Midbrain (tissue), 1 donor: Measurements from ENCODE around the gene OBI1.

Source experiments
- DNase-seq: peaks from one replicate; lab custom pipeline; 2025; lab: John Stamatoyannopoulos, UW

OBI1 gene

DNA sequence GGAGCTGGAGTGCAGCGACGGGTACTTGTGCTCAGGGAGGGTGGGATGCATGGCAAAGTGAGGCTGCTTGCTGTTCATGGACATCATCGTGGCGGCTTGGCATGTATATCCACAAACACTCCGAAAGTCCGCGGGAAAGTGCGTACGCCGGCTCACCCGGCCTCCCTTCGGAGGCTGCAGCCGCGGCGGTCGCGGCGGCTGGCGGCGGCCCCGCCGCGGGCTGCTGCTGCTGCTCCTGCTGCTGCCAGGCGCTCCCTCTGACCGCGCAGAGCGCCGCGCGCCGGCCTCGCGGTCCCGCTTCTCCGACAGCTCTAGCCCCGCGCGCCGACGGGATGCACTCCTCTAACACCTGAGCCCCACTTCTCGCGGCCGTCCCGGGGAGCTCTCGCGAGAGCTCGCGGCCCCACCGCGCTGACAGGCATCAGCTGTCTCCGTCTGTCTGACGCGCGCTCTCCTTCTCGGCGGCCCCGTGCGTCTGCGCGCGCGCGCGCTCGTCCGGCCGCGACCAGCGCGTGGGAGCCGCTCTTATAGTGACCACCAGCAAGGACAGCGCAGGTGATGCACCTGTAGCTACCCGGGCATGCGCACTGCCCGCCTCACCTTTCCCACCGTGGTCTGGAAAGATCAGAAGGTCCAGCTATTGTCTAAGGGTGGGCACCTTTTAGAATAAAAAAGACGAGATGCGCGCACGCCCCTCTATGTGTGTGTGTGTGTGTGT is 55.6 kb downstream of the OBI1 start, which contains the start of gene POU4F1:
Gene POU4F1, minus strand, starts transcription at position 313 of the 718 bp plus-strand sequence. Its CDS starts 226 bp downstream, at position 87.
- no peak for DNase-seq

DNA sequence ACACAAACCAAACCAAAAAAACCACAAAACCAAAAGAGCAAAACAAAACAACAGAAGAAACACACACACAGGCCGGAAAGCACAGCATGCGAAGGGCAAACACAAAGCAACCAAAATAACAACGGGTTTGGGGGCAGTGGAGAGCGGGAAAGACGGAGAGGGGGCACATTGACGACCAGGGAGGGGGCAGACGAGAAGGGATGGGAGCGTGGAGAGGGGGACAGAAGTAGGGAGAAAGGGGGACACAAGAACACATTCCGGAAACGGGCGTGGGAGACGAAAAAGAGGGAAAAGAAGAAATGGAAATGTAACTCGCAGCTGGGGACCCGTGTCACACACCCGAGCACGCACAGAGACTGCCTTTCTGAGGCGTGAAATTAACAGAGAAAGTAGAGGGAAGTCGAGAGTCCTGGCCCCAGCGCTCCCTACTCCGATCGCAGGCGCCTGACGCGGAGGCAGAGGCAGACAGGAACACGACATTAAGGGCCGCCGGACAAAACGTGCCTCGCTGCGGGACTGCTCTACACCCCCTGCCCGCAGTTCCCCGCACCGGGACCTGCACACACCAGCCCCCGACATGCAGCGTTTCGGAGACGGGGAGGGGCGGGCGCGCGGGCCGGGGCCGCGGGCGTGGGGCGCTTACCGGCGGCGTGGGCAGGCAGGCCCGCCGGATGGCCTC is 56.3 kb downstream of the OBI1 start:
- no peak for DNase-seq

DNA sequence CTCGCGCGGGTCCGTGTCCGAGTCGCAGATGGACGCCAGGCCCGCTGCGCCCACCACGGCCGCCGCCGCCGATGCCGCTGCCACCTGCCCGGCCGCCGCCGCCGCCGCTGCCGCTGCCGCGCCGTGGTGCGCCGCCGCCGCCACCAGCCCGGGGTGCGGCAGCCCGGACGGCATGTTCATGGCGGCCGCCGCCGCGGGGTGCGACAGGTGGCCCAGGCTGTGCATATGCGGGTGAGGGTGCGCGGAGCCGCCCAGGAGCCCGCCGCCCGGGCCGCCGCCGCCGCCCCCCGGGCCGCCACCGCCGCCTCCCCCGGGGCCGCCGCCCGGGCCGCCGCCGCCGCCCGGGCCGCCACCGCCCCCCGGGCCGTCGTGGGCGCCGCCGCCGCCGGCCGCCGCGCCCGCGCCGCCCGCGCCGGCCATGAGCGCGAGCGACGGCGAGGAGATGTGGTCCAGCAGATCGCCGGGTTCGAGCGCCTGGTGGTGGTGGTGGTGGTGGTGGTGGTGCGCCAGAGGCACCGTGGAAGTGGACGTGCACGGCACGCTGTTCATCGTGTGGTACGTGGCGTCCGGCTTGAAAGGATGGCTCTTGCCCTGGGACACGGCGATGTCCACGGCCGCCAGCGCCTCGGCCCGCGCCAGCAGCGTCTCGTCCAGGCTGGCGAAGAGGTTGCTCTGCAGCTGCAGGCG is 56.9 kb downstream of the OBI1 start:
- no peak for DNase-seq

DNA sequence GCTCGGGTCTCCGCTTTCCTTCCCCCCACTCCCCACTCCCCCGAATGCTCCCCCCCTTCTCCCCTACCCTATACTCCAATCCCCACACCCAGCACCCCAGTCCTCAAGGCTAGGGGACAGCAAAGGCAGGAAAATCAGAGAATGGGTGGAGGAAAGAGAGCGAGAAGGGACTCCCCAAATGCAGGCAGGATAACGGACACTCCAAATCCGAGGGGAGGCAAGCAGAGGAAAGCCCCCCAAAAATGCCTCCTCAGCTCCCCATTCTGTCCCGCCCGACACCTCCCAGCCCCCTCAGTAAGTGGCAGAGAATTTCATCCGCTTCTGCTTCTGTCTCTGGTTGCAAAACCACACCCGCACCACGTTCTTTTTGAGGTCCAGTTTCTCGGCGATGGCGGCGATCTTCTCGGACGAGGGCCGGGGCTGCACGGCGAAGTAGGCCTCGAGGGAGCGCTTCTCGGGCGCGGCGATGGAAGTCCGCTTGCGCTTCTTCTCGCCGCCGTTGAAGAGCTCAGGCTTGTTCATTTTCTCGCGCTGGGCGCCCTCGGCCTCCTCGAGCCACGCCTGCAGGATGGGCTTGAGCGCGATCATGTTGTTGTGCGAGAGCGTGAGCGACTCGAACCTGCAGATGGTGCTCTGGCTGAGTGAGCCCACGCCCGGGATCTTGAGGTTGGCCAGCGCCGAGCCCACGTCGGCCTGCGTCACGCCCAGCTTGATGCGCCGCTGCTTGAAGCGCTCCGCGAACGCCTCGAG is 57.7 kb downstream of the OBI1 start:
- DNase-seq, result no peak

DNA sequence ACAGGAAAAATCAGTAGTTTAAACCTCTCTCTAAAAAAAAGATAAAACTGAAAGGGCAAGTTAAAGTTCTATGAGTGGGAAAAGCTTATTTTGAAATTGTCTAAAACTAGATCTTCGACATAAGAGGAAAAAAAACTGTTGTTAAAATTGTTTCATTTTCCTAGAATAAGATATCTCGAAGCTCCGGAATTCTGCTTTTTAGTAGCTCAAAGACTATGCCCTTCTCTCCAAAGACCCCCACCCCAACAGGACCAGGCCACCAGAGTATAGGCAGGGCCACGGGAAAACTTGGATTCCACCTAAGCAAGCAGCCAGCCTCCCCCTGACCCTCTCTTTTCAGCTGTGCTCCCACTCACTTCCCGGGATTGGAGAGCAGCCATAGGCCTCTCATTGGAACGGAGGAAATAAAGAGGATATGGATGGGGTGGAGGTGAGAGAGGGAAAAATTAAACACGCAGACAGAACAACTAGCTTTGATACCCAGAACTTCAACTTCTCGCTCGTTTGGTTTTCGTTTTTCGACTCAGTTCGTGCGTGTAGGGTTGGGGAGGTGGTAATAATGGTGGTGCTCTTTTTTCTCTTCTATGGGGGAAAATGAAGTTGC is 58.6 kb downstream of the OBI1 start:
- no peak for DNase-seq

DNA sequence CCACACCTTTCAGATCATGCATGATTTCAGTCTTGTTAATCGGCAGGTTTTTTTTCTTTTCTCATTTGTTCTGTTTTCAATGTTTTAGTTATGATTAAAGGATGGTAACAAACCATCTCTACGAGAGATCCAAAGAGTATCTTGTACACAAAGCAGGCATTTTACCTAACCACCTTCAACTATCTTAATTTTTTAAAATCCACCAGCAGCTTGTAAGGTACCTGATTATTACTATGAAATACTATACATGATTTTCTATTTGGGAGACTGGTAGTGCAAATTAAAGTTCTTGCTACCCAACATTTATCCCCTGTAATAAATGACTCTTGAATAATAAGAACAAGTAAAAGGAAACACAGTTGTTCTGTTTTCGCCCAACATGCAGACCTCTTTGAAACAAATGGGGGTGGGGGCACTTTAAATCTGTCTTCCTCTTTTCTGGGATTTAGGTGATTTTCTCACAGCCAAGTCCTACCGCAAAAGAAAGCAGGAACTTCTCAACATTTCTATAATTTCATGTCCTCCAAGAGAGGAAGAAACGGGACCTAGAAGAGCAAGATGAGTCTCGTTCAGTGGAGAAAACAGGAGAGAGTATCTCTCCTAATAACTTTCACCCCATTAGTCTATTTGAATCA is 59.2 kb downstream of the OBI1 start:
- DNase-seq, result no peak

DNA sequence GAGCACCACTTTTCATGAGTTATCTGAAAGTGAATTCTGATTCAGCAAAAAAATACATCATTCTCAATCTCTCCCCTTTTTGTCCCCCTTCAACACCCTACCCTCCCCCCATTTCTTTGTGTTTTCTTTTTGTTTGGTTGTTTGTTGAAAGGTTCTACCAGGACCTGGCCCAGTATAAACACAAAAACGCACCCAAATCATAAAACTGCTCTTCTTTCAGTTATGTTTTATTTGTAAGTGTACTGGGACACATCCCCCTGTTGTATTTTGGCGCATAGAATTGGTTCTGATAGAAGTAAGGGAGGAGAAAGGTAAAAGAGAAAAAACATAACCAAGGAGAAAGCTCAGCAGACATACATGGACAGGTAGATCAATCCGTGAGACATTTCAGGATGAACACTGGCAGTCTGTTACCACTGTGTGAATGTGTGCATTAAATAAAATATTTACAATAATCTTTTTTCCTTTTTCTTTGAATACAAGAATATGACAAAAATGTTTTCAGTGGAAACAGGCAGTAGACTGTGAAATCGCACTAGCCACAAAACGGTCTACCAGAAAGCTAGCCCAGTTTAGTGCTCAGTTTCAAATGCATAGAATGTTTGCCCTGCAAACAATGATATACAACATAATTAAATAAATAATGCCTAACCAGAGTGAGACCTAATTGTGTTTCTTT is 59.9 kb downstream of the OBI1 start:
- DNase-seq, result no peak

DNA sequence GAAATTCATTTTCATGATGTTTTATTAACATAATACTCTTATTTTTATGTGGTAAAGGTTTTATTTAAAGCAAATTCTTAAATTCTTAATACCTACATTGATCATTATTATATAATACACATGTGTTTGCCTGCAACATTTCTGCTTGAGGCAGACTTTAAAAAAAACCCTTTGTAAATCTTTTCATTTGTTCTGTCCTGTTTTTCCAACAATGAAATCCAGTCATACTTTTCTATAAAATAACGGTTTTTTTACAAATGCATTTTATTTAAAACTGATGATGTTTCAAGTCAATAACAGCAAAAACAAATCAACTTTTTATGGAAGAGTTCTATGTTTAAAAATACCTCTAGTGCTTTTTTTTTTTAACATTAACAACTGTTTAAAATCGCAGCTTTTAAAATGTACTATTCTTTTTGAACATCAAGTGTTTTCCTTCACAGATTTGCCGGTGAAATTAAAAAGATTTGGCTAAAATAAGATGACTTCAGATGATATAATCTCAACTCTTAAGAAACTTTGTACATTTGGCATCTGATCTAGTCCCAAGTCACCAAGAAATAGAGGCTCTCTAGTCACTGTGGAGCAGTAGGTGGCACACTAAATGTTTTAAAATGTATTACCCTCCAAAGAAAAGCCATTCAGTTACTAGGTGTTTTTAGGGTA is 60.7 kb downstream of the OBI1 start:
- no peak for DNase-seq

DNA sequence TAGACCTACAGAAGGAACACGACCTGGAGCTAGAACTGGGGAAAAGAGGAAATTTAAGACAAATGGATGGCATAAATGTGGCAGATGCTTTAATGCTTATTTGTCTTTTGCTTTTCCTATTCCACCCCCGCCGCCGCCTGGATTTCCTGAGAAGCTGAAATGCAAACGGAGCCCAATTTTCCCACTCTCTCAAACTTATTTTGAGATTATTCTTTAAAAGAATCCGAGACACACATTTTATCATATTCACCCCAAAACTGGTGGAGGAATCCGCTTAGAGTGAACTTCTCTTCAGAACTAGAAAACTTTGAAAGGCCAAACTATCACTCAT is 61.4 kb downstream of the OBI1 start:
- DNase-seq, result no peak

DNA sequence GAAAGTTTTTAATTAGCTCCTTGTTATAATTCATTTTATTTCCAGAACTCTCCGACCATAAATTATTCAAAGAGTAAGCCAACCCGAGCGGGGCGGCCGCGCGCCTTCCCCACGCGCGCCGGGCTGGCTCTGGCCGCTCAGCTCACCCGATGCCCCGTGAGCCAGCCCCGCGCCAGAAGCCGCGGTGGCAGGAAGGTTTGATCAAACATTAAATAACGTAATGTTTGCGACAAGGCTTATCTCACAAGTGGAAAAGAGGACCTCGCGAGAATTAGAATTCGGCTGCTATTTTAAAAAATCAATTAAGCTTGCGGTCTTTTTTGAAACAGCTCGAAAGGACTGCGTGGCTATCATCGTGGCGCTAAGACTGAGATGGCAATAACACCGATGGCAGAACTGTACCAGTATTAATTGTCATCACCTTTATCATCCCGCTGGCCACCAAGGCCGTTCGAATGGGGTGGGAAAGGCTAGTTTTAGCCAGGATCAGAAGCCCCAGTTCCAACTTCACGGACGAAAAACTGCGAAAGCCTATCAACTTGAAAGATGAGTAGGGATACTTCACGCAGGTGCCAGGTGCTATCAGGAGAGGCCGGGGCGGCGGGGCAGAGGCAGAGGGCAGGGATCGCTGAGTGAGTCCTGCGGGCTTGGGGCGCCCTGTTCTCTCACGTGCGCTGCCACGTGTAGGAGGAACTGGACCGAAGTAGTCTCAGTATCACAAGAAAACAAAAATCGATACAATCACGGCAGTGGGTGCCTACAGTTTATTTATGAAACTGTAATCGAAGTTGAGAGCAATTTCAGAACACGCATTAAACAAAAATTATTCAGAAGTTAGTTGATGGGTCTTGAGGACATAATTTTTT is 62.0 kb downstream of the OBI1 start:
- DNase-seq, result no peak

DNA sequence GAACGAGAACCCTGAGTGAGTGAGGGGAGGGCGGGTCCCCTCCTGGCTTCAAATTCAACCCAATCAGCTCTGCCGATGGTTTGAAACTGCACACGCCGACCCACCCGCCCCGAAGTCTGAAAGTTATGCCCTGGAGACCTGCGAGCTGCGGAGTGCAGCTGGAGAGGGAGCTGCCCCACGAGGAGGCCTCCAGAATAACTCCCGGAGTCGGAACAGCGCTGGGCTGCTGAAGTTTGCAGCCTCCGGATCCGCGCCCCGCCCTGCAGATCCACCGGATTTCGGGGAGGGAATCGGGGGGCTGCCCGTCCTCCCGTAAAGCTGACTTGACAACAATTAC is 62.6 kb downstream of the OBI1 start:
- DNase-seq, result no peak

DNA sequence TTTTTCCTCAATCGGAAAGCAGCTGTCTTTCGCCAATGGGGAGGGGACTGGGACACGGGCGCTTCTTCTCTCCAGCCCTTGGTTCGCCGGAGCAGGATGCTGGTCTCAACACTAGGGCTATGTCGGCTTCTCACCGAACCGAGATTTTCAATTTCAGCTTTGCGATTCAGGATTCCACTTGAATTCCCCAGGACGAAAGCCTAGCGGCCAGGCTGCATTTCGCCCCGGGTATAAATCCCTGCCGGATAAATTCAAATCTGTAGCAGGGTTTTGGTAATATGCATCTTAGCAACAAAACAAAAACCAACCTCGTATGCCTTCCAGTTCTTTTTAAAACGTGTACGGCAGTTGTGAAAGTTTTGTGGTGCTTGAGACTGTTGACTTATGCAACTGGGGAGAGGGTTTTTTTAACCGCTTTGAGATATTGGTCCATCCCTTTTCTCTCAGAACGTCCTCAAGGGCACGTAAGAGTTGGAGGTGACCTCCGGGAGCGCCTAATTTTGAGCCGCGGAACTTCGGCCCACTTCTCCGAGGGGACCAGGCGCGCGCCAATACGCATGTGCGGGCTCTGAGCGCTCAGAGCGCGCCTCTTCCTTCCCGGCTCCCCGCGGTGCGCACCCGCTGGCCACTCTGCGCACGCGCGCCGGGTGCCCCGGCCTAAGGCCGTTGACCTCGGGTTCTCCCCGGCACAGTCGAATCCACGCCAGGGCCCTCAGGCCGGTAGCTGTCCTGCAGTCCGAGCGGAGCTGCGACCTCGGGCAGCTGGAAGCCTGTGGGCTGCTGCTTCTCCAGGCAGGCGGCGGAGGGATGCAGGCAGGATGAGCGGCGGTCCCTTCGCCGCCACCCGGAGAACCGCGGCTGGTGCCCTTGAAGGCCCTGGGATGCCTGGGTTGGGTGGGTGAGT is 63.2 kb downstream of the OBI1 start:
- no peak for DNase-seq

DNA sequence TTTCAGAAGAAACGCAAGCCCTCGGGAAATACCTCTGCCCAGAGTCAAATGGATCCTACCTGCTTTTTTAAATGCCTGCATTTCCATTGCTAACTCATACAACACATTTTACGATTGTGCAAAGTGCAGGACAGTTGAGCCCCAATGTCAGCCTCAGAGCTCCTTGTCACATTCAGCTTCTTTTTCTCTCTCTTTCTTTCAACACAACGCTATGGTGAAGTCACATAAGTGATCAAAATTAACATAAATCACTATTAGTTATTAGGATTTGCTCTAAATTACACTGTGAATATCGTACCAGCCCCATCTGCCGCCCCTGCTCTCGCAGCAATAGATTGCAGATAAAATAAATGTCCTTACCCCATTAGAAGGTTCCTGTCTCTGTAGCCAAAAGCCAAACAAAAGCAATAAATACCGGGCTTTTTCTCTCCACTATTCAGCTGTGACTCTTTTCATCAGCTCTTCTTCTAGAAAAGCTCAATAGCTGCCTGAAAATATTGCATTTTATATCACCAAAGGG is 64.4 kb downstream of the OBI1 start:
- no peak for DNase-seq

DNA sequence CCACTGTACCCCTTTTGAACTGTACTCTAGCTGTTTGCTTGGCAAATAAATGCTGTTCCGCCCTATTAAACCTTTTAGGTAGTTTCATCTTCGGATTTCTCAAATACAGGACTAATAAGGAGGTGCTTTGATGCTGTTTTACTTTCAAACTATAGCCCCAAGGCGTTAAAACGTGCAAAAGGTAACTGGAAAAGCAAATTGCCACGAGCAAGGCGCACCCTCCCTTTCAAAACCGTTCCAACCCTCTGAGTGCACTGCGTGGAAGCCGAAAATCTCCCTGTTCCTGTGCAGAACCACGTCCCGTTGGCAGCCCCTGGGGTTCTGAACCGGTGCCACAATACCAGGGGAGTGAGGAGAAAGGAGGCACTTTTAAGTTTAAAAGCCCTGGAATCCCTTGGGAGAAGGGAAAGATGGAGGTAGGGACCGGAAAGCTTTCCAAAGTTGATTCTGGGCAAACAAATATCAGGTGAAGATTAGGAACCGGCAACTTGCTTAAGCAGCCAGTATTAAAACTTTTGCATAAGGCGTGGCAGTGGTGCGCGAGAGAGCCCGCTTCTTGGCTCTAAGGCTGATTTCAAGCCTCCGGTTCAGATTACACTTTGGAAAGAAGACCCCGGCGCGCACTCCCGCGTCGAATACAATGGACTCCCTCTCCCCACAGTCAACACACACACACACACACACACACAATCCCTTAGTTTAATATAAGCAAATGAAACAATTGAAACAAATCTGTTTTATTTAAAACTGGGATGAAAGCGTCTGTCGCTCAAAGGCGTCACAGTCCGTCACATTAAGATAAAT is 65.1 kb downstream of the OBI1 start:
- no peak for DNase-seq

DNA sequence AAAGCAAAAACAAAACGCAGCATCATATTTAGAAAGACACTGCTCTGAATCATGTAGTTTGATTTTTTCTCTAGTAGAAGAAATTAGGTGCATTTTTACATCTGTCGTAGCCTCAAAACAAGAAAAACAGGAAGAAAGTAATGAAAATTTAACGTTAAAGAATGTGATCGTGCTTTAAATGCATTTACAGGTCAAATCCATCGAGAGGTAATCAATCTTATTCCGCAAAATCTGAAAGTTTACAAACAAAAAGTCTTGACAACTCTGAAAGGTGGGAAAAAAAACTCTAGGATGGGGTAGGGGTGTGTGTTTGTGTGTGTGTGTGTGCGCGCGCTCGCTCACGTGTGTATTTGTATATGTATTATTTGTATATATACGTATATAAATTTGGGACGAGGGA is 65.8 kb downstream of the OBI1 start:
- DNase-seq, result no peak

DNA sequence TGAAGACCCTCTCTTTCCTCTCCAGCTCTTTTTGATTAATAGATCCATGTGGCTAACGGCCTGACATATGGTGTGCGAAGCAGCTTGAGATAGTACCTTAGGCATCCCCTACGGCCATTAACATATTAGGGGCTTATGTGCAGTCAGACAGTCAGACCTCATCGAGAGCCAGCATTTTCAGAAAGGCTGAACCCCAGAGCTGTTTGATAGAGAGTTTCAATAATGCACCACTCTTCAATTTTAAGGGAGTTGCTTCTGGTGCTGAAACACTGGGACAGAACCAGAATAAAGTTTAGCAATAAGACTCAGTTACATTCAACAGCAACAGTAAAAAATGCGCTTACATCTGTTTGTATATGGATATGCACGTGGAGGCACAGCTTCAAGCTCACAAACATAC is 66.4 kb downstream of the OBI1 start:
- no peak for DNase-seq

DNA sequence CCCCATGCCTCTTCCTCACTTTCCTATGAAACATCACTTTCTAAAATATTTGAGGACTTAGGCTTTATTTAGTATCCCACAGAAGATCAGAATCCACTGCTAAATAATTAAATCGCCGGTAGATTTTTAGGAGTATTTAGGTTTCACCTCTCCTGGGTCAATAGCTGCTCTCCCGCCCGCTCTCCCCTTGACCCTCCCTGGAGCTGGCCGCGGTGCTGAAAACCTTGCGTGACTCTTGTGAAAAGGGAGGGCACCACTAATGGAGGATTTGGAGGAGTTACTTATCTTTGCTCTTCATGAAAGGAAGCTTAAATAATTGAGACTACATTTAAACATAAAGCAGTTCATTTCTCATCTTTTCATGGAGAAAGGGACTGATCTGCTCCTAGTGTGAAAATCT is 69.7 kb downstream of the OBI1 start:
- no peak for DNase-seq

DNA sequence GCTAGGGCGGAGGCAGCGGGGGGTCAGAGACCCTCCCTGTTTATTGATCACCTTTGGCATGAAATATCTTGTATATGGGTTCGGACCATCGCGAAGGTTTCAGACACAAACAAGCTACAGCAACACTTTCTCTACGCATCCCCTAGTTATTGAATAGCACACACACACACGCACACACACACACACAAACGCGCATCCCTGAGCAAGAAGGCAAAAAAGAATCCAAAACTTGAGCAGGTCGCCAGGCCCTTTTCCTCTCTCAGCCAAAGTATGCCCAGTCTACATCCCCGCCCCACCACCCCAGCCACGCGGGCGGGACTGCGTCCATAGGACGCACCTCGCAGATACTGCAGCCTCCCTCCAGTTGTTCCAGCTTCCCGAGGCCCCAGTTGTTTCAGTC is 71.6 kb downstream of the OBI1 start:
- no peak for DNase-seq
